Gastrocnemius medialis (tissue), 4 donors: ENCODE results near the gene RPS6KC1.
"Not testable (repeated sequence)": the region's sequence is repeated elsewhere in the genome, so short reads cannot be mapped to it uniquely, and the experiment has no call there.

Source experiments
- CTCF ChIP-seq, 5 experiments: fragments of 450-650 bp in 3 of 5; fragments of 200-600 bp in 2 of 5; sonication (generic) in 2 of 5; IDR thresholded peaks in 4 of 5; conservative IDR thresholded peaks in 1 of 5; 1 replicate in 4 of 5; 2 replicates in 1 of 5; pipeline ENCODE4 v1.5.1; 2016 to 2019; ENCODE audit warnings: antibody characterized with exemption in 5 of 5, mild to moderate bottlenecking in 3 of 5, moderate library complexity in 3 of 5
- POLR2A ChIP-seq, 2 donors: fragments of 450-650 bp; IDR thresholded peaks; one replicate each; pipeline ENCODE4 v1.6.1; 2017; ENCODE audit warnings: antibody characterized with exemption in 2 of 2, mild to moderate bottlenecking in 2 of 2, moderate library complexity in 2 of 2

DNA sequence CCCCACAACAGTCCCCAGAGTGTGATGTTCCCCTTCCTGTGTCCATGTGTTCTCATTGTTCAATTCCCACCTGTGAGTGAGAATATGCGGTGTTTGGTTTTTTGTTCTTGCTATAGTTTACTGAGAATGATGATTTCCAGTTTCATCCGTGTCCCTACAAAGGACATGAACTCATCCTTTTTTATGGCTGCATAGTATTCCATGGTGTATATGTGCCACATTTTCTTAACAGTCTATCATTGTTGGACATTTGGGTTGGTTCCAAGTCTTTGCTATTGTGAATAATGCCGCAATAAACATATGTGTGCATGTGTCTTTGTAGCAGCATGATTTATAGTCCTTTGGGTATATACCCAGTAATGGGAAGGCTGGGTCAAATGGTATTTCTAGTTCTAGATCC lies 61.7 kb downstream of the RPS6KC1 start:
- TF ChIP-seq CTCF (IDR thresholded peaks at IDR 0.05 in 4 of 5, conservative IDR thresholded peaks at IDR 0.05 in 1 of 5); POLR2A (IDR thresholded peaks at IDR 0.05): not testable (repeated sequence)
